ENCODE measurements around the gene HSFX1. TPM values are rescaled to one million over a fixed set of nuclear protein-coding genes. Genes with fewer than 3 reads are reported as not detected.

Gene HSFX1
- total and polyA plus RNA-seq, 7 donors, result 0.71 to 1.3 (median 0.95) TPM; not detected in 2

GRCh38 chrX:149799095-149799714, 25.3 kb downstream of the HSFX1 start:
- no peak overlapping the region for H3K4me3 ChIP-seq
- H3K27me3 ChIP-seq, result no peaks in the 10 kb centered on the region
- H3K36me3 ChIP-seq, result no peaks in the 10 kb centered on the region
- no peak overlapping the region for H3K27ac ChIP-seq
- no peak for TF ChIP-seq POLR2AphosphoS5 (IDR thresholded peaks at IDR 0.05)
- no peak for TF ChIP-seq CTCF (IDR thresholded peaks at IDR 0.05)
- no peak for TF ChIP-seq POLR2A (IDR thresholded peaks at IDR 0.05)
- TF ChIP-seq EP300 (IDR thresholded peaks at IDR 0.05), result no peak
- WGBS, 2 donors, result 76 to 90% methylated on average over 6 of the region's 6 CpGs
- intact Hi-C loops (cut with DNase I), result no loop called here
- H3K4me1 ChIP-seq, result no peaks in the 10 kb centered on the region
- no peak for DNase-seq
- no peaks in the 10 kb centered on the region for H3K9me3 ChIP-seq

DNA sequence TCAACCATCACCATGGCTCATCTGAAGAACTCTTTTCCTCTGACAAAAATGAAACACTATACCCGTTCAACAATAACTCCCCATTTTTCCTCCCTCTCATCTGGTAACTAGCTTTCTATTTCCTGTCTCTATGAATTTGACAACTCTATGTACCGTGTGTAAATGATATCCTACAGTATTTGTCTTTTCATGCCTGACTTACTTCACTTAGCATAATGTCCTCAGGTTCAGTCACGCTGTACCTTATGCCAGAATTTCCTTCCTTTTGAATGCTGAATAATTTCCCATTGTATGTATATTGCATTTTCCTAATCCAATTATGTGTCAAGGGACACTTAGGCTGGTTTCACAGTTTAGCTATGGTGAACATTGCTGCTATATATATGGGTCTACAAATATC, 26.1 kb downstream of the HSFX1 start:
- 68 to 69% methylated on average over 3 of the region's 3 CpGs for WGBS, 2 donors
- TF ChIP-seq EP300 (IDR thresholded peaks at IDR 0.05) (no peak), CTCF (IDR thresholded peaks at IDR 0.05) (no peak), POLR2A (IDR thresholded peaks at IDR 0.05) (no peak), POLR2AphosphoS5 (IDR thresholded peaks at IDR 0.05) (no peak)
- H3K36me3 ChIP-seq, result no peaks in the 10 kb centered on the region
- no peaks in the 10 kb centered on the region for H3K9me3 ChIP-seq
- no peaks in the 10 kb centered on the region for H3K27me3 ChIP-seq
- H3K4me1 ChIP-seq, result no peaks in the 10 kb centered on the region
- no peak for DNase-seq
- no peak overlapping the region for H3K27ac ChIP-seq
- no peak overlapping the region for H3K4me3 ChIP-seq
- intact Hi-C loops (cut with DNase I), result no loop called here

DNA sequence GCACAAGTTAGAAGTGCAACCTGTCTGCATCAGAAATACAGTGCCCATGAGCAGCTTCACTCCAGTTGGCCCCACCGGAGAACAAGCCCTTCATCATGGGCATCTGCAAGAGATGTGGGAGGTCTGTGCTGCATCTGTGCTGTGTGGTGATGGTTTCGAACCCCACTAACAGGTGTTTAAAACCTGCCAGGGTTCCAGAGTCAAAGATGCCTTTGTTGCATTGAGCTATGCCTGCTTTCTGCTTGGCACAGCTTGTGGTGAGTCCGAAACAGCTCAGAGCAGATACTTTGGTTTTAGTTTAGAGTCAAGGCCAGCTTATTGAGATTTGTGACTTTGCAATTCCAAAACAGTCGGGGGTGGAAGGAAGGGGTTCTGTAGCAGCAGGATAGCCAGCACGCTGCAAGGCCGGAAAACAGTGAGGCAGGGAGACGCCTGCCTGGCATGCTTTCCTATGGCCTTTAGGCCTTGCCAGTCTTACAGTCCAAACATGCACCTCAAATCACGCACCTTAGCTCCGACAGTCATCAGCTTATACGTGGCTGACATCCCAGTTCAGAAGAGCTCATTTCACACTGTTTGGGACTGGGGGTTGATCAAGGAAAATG, 29.7 kb downstream of the HSFX1 start:
- no peak overlapping the region for H3K27ac ChIP-seq
- DNase-seq, result no peak
- TF ChIP-seq EP300 (IDR thresholded peaks at IDR 0.05) (no peak), CTCF (IDR thresholded peaks at IDR 0.05) (no peak), POLR2A (IDR thresholded peaks at IDR 0.05) (no peak), POLR2AphosphoS5 (IDR thresholded peaks at IDR 0.05) (no peak)
- no peaks in the 10 kb centered on the region for H3K4me1 ChIP-seq
- H3K36me3 ChIP-seq, result no peaks in the 10 kb centered on the region
- H3K27me3 ChIP-seq, result no peaks in the 10 kb centered on the region
- no peak overlapping the region for H3K4me3 ChIP-seq
- 91 to 94% methylated on average over 10 of the region's 10 CpGs for WGBS, 2 donors
- no peaks in the 10 kb centered on the region for H3K9me3 ChIP-seq
- intact Hi-C loops (cut with DNase I), result no loop called here

DNA sequence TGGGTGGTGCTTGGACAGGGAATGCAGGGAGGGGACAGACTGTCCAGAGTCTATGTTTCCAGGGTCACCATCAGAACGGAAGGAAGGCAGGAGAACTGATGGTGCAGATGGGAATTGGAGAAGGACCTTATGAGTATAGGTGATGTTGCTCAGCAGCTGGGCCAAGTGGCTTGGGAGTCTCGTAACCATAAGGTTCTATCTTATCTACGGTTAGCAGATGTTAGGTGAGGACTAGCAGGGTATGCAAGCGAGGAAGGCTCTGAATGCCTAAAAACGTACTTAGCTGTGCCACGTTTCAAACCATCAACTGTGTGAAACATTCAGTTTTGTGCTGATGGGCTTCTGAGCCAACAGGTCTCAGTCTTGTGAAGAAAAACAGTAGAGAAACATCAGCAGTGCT, 30.2 kb downstream of the HSFX1 start:
- no peaks in the 10 kb centered on the region for H3K9me3 ChIP-seq
- intact Hi-C loops (cut with DNase I), result no loop called here
- H3K4me3 ChIP-seq, result no peak overlapping the region
- H3K27me3 ChIP-seq, result no peaks in the 10 kb centered on the region
- TF ChIP-seq POLR2AphosphoS5 (IDR thresholded peaks at IDR 0.05) (no peak), EP300 (IDR thresholded peaks at IDR 0.05) (no peak), POLR2A (IDR thresholded peaks at IDR 0.05) (no peak), CTCF (IDR thresholded peaks at IDR 0.05) (no peak)
- no peak overlapping the region for H3K27ac ChIP-seq
- no peaks in the 10 kb centered on the region for H3K36me3 ChIP-seq
- WGBS, 2 donors, result 88 to 92% methylated on average over 6 of the region's 6 CpGs
- no peaks in the 10 kb centered on the region for H3K4me1 ChIP-seq
- DNase-seq, result no peak

Data from sigmoid colon (tissue), 7 donors.